Fibroblast of mammary gland (primary cell): Measurements from ENCODE around the gene BCO2.

Experiments used
- DNase-seq: peaks from one replicate; pipeline ENCODE4 v3.0.0-alpha.2; 2010; ENCODE audit warnings: low read depth
- H3K4me3 ChIP-seq: 2 replicates; pipeline ENCODE4 v1.5.1; 2011; ENCODE audit warnings: low read depth, mild to moderate bottlenecking, low read length, moderate library complexity; ENCODE audit not compliant: control insufficient read depth
- TF ChIP-seq, protein P1 (sequence below): conservative IDR thresholded peaks from 2 replicates; pipeline ENCODE4 v1.5.1; 2011; ENCODE audit warnings: low read depth, low read length, inconsistent platforms; ENCODE audit not compliant: control insufficient read depth, insufficient read depth

BCO2 gene

DNA sequence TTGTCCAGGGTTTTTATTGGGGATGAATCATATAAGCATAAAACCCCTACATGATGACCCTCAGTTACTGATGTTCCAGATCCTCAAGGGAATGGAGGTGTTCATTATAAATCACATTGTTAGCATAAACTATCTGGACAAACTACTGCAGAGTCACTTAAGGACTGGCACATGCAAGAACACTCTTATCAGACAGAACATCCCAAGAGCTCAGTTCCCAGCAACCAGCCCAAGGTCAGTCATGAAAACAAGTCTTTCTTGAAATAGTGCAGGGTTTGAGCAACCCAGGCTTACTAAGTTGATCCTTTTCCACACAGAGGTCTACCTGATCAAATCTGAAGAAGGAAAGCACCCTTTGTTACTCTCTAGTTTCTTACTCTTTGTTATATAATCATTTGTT, 37.4 kb downstream of the BCO2 start:
- no peak overlapping the region for H3K4me3 ChIP-seq
- TF ChIP-seq, protein P1, sequence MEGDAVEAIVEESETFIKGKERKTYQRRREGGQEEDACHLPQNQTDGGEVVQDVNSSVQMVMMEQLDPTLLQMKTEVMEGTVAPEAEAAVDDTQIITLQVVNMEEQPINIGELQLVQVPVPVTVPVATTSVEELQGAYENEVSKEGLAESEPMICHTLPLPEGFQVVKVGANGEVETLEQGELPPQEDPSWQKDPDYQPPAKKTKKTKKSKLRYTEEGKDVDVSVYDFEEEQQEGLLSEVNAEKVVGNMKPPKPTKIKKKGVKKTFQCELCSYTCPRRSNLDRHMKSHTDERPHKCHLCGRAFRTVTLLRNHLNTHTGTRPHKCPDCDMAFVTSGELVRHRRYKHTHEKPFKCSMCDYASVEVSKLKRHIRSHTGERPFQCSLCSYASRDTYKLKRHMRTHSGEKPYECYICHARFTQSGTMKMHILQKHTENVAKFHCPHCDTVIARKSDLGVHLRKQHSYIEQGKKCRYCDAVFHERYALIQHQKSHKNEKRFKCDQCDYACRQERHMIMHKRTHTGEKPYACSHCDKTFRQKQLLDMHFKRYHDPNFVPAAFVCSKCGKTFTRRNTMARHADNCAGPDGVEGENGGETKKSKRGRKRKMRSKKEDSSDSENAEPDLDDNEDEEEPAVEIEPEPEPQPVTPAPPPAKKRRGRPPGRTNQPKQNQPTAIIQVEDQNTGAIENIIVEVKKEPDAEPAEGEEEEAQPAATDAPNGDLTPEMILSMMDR: no peak
- DNase-seq: no peak

DNA sequence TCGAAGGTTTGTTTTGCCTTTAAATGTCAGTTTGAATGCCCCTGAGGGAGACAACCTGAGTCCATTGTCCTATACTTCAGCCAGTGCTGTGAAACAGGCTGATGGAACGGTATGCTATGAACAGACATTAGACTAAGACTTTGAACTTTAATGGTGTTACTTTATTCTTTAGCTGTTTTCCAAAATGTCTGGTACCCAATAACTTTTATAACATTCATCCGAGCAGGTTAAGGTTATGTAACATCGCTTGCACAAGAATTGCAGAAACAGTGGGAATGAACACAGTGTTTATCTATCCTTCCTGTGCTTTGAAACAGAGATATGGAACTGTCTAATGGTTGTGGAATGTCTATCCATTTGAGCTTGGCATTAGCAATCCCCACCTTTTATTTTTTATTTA, 38.4 kb downstream of the BCO2 start:
- no peak overlapping the region for H3K4me3 ChIP-seq
- DNase-seq: no peak
- TF ChIP-seq, protein P1: no peak

DNA sequence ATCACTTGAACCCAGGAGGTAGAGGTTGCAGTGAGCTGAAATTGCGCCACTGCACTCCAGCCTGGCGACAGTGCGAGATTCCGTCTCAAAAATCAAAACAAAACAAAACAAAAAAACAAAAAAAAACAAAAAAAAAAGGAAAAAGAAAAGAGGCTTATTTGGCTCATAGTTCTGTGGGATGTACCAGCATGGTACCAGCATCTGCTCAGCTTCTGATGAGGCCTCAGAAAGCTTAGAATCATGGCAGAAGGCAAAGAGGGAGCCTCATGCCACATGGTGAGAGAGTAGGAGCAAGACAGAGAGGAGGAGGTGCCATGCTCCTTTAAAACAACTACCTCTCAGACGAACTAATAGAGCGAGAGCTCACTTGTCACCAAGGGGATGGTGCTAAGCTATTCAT, 40.3 kb downstream of the BCO2 start:
- no peak overlapping the region for H3K4me3 ChIP-seq
- no peak for DNase-seq
- TF ChIP-seq, protein P1: no peak

DNA sequence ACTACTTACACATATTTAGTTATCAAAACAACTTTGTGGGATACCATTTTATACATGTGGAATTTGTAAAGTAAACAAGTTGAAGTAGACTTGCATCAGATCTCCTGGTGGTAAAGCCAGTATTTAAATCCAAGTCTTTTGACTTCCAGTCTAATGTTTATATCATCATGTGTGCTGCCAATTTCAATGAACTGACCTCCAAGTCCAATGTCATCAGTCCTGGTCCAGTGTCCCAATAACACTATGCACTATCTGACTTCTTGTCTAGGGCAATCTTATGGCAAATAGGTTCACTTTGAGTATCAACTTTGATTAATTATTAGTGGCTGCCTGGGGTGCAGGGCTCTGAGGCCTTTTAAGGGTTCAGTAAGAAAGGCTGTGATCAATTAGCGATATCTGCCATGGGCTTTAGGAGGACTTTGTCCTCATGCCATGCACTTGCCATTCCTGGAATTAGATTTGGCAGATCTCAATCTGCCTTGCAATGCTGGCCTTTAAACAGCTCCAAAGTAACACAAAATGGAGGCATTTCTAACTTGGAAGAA, 41.3 kb downstream of the BCO2 start:
- peak; percentile 25 for DNase-seq
- TF ChIP-seq, protein P1: no peak
- no peak overlapping the region for H3K4me3 ChIP-seq

DNA sequence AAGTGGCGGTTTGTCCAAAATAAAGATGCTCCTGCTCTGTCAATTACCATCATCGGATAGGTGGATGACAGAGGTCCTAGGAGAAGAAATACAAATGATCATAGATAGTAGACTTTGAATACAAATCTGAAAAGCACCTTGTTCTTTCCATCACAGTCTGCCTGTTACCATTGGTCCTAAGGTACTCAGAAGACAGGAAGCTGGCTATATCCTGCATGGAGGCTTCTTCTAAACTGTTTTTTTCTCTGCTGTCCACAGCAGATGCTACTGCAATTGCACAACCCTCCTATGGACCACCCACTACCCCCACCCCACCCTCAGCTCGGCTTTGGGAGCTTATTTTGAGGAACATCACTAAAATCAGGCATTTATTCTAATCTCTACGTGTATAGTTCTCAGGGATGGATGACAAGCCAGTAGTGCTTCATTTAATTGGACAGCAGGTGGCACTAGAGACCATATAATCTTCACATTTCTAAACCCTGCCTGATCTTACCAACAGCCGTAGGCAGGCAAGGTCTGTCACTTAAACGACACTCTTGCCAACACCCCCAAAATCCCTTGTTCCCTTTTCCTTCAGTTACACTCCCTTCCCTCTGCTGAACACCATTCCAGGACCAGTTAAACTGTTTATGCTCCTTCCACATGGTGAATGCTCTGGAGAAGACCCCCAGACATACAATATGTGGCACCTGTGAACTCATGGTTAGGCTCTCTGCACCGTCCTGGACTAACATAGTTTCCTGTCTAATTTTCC, 44.3 kb downstream of the BCO2 start:
- no peak overlapping the region for H3K4me3 ChIP-seq
- DNase-seq: peak; percentile 82
- TF ChIP-seq, protein P1: peak; percentile 69

DNA sequence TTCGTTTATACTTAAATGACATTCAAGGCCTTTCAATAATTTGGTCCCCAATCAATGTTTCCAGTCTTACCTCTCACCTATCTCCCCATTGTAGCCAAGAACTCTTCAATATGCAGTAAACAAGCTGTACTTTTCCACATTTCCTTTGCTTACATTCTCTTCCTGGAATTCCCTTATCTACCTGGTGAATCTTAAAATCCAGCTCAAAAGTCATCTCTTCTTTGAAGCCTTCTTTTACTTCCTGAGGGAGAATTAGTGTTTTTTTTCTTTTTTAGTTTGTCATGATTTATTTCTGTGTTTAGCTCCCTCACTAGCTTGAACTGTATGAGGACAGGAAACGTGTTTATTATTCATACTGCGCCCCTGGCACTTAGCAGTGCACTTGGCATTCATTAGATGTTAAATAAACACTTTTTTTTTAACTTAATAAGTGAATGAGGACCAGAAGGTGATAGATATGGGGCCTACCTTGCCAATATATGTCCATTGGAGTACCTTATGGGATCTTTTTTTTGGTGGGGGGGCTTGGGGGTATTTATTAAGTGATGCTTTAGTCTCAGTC, 46.0 kb downstream of the BCO2 start:
- no peak overlapping the region for H3K4me3 ChIP-seq
- TF ChIP-seq, protein P1: no peak
- no peak for DNase-seq
